Upper lobe of left lung (tissue), 4 donors: ENCODE data around the gene PBX3.

Experiments
- EP300 ChIP-seq, 4 donors: sonication (generic); formaldehyde crosslinking; IDR thresholded peaks; one replicate each; pipeline ENCODE4 v1.5.1; 2017; ENCODE audit warnings: antibody characterized with exemption in 4 of 4, control low read depth in 2 of 4
- POLR2A ChIP-seq, 4 donors: fragments of 450-650 bp; IDR thresholded peaks; one replicate each; pipeline ENCODE4 v1.5.1; 2016 to 2017; ENCODE audit warnings: antibody characterized with exemption in 4 of 4, mild to moderate bottlenecking in 2 of 4
- POLR2AphosphoS5 ChIP-seq, 2 donors: sonication (generic); formaldehyde crosslinking; IDR thresholded peaks; one replicate each; pipeline ENCODE4 v1.5.1; 2017; ENCODE audit warnings: antibody characterized with exemption in 2 of 2
- TF ChIP-seq, protein P1 (sequence below), 6 experiments: fragments of 450-650 bp in 4 of 6; fragments of 200-600 bp in 2 of 6; sonication (generic) in 2 of 6; IDR thresholded peaks; one replicate each; pipeline ENCODE4 v1.5.1; 2016 to 2019; ENCODE audit warnings: antibody characterized with exemption in 6 of 6

DNA sequence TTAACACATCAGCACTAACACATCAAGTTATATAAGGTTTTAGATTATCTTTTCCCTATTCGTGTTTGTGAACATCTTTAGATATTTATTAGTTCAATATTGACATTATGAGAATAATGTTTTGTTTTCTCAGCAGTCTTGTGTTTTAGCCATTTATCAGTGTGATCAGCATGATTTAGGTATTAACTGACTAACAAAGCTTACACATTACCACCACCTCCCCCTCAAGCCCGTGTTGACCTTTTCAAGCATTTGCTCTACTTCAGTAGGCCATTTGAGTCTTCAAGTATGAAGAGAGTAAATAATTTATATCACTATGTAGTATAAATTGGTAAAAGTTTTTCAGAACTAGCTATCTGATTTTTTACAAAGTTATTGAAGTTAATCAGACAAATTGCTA is 6.9 kb downstream of the PBX3 start:
- TF ChIP-seq POLR2A (IDR thresholded peaks at IDR 0.05) (no peak), POLR2AphosphoS5 (IDR thresholded peaks at IDR 0.05) (no peak), EP300 (IDR thresholded peaks at IDR 0.05) (no peak)
- TF ChIP-seq, protein P1, sequence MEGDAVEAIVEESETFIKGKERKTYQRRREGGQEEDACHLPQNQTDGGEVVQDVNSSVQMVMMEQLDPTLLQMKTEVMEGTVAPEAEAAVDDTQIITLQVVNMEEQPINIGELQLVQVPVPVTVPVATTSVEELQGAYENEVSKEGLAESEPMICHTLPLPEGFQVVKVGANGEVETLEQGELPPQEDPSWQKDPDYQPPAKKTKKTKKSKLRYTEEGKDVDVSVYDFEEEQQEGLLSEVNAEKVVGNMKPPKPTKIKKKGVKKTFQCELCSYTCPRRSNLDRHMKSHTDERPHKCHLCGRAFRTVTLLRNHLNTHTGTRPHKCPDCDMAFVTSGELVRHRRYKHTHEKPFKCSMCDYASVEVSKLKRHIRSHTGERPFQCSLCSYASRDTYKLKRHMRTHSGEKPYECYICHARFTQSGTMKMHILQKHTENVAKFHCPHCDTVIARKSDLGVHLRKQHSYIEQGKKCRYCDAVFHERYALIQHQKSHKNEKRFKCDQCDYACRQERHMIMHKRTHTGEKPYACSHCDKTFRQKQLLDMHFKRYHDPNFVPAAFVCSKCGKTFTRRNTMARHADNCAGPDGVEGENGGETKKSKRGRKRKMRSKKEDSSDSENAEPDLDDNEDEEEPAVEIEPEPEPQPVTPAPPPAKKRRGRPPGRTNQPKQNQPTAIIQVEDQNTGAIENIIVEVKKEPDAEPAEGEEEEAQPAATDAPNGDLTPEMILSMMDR (IDR thresholded peaks at IDR 0.05): no peak
